Skin of body (tissue), 2 donors: ENCODE results near the gene CHCHD6. TPM values are rescaled to one million over a fixed set of nuclear protein-coding genes. Genes with fewer than 3 reads are reported as not detected.
A peak's percentile ranks its signal among the peaks of the same experiment; 100 is the strongest.

ENCODE experiments used
- DNase-seq: peaks from one replicate; lab custom pipeline; 2025; lab: John Stamatoyannopoulos, UW
- total RNA-seq: library from RNA; depleted of rRNA; stranded (reverse); fragments of >200 nt; gene quantifications from one replicate; pipeline ENCODE4 v1.2.3, GENCODE V29; 2014

CHCHD6 gene
- total RNA-seq, 1 donor from 2014 or later = 8.8 TPM

DNA sequence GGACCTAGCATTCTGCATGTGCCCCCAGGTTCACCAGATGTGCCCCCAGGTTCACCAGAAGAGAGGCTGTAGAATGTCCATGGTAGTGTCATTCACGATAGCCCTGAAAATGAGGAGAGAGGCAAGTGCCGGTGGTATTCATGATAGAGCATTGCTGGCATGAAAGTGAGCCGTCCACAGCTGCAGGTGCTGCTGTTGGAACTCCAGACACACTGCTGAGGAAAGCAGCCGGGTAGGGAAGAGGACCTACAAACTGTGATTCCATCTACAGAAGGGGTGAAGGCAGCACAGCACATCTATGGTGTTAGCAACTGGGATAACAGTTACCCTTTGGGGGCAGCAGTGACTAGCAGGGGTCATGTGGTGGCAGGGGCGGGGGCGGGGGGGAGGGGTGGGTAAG lies 153.9 kb downstream of the CHCHD6 start:
- no peak for DNase-seq

DNA sequence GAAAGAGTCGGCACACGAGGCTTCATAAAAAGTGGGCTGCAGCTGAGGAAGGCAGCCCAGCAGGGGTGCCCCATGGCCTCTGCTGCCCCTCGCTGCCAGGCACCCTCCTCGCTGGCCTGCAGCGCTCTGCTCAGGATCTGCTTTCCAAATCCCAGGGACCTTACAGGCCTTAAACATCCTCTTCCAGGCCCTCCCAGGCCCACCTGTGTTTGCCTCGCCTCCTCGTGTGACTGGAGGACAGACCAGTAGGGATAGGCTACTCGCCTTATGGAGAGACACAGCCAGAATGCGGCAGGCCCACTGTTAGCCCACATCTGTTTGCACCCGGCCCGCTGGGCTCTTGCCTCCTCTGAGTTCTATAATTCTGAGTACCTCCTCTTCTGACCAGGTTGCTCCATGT lies 154.4 kb downstream of the CHCHD6 start:
- DNase-seq = no peak

DNA sequence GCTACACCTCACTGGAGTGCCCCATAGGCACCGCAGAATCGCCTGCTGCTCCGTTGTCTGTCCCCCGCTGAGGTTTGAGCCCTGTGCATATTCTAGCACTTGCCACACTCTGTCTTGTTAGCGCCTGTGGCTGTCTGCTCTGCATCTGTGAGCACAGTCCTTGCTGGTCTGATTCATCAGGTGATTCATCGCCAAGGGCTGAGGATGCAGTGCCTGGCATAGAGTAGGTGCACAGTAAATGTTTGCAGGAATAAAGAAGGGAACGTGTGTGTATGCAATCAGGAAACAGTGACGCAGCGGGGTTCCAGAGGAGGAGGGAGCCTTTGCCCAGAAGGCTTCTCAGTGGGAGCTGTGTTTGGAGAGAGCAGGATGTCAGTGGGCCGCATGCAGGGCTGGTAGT lies 154.8 kb downstream of the CHCHD6 start:
- DNase-seq = no peak

DNA sequence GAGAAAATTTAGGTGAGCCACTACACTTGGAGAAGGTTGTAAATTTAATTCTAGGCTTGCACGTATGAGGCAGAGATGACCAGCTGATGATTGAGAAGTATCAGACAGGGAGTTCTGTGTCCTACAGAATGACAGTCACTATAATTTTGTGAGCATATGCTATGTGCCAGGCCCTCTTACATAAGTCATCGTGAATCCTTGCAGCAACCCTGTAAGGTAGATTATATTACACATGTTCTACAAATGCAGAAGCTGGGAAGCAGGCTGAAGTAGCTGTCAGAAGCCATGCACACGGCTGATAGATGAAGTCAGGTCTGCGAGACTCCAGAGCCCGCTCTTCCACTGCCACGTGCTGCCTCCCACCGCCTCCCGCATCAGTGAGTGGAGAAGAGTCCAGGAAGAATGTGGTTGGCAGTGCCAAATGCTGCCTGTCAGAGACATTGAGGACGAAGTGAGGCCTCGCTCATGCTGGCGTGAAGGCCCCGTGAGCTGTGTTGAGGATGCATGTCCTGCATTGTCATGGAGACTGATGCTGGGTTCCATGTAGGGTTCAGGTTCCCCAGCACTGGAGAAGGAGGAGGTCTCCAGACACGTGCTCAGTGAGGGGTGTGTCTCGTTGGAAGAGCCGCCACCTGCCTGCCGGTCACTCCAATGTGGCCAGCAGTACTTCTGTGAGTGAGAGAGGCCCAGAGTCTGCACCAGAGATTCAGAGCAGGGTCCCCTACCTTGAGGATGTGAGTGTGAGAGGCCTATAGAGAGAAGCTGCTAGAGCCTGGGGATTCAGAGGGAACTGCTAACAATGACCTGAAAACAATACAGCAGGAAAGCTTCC lies 155.6 kb downstream of the CHCHD6 start:
- no peak for DNase-seq

DNA sequence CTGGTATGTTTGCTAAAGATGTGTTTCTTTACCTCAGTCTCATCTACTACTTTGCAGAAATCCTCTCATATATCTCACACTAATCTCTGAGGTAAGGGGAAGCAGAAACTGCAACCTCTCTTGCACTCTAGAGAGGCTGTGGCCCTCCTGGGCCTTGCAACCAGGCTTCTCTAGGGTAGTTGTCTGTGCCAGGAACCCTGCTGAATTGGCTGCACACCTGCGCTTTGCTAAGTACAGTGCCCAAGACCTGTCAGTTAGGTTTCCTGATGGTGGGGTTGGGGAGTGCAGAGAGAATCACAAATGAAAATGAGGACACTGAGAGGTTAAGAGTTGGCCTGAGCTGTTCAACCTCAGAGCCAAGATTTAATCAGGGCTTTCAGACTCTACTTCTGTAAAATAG lies 161.7 kb downstream of the CHCHD6 start:
- no peak for DNase-seq

DNA sequence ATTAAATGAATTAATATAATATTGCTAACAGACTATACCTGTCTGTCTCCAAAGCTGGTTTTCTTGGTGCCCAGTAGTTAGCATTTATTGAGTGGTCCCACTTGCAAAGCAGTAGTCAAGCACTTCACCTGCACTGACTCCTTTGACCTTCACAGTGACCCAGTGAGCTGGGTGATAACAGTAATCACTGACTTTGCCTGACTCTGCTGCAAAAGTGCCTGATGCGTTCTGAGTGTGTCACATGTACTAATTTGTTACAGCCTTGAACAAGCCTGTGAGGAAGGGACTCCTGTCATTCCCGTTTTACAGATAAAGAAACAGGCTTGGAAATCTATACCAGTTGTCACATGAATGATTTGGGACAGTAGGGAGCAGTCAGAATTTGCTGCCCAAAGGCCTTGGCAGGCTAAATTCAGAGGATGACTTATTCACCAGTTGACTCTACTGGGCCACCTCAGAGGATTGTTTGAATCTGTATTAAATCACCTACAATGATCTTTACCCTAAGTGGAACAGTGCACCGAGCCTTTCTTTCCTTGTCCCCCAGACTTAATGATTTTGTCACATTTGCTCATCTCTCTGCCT lies 162.2 kb downstream of the CHCHD6 start:
- no peak for DNase-seq

DNA sequence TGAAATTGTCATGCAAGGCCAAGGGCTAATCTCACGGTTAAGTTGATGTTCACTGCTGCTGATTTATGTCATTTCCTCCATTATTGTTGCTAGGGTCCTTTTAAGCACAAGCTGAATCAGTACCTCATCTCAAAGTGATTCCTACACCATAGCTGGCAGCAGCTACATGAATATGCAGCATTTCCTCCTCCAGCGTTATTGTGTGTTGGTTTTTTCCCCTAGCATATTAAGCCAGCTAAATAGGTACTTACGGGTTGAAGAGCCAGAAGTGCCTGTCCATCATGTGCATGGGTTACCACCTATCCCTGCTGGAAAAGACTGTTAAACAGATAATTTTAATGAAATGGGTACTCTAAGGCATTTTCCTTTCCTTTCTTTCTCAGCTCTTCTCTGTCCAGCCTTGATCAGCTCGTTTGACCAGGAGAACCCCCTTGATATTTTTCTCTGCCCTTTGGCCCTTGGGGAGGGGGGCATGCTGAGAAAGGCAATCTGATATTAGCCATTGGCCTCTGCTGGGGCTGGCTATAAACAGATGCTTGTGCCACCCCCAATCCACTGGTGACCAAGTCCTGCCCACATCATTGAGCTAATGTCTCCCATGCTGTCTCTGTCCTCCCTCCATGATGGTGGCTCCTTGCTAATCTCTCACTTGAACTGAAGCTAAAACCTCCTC lies 163.3 kb downstream of the CHCHD6 start:
- DNase-seq = no peak

DNA sequence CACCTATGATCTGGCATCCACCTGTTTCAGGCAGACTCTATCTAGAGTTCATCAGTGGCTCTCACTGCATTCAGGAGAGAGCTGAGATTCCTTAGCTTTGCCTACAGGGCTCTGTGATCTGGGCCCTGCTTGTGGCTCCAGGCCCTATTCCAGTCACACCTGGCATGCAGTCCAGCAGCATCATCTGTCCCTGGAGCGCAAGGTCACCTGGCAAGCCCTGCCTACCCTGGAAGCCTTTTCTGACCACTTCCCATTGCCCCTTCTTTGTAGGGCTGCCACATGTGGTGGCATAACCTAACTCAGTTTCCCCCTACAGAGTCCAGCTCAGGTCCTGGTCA lies 163.8 kb downstream of the CHCHD6 start:
- no peak for DNase-seq

DNA sequence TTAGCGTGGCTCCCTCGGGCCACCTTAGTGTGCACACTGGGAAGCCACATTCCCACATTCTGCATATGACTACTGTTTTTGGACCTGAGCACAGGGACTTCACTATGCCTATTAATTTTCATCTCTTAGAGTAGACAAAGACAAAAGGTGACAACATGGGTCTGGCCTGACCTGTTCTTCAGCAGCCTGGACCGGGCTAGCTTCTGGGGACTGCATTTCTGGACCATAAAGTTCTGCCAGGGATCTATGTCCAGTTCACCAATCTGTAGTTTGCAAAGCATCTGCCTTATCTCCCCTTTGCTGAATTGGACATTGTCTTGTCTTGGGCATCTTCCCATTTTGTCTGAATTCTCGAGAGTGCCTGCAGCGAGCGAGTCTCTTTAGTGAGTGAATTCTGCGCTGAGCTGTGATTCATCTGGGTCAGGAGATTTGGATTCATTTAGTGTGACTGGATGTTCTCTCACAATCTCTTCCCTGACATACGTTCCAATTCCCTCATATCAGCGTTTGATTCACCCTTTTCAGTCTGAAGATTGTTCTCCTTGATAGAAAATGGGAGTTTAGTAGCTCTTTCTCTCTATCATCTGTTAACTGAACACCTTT lies 166.7 kb downstream of the CHCHD6 start:
- DNase-seq = no peak

DNA sequence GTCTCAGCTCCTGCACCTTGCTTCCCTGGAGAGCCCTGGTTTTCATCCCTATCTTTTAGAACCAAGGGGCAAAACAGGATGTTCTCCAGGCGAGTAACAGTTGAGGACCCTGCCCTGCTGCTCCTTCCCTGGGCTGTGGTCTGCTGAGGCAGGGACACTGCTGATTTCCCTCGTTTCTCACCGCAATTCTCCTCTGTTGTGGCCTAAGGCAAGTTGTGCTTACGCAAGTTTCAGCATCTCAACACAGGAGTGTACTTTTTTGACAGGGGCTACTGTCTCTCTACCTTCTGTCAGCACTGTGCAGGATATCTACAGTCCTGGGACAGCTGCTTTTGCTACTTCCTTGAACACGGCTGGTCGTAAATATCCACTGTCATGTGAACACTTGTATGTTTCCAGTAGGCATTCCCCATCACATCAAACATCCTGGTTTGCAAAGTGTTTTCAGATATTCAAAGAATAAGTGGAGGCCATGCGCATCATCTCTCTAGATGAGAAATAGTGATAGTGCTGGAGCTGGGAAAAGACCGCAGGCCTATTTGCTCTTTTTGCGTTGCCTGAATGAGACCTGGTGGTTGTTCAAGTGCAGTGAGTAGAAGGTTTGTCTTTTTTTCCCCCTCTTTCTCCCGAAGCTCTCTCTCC lies 168.8 kb downstream of the CHCHD6 start:
- DNase-seq = no peak

DNA sequence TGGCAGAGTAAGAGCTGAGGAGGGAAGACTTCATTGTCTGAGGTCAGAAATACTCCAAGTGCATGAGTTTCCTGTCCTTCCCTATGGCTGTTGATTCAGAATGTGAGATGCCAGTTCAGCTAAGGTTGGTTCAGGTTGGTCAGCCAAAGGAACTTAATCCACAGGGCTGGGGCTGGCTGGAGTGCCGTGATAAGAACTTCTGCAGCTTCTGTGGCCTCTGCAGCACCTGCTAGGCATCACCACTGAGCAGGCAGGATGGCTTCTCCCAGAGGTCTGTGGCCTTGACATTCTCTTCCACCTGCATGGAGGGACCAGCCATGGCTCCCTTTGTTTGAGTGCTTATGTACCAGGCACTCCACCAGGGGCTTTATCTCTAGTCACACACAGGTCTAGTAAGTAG lies 169.4 kb downstream of the CHCHD6 start:
- DNase-seq = no peak

DNA sequence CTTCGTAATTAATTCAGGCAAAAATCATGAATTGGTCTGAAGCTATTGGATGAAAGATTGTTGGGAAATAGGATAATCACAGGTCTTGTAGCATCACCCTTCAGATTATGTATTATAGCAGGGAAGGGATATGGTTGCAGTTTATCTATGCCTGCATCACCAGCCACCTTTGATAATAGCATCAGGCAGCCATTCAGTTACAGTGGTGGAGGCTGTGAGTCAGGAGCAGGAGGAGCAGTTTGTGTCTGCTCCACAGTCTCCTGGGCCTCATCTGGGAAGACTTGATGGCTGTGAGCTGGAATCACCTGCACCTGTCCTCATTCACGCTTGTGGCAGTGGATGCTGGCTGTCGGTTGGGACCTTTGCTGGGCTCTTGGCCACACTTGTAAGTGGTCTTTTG lies 174.6 kb downstream of the CHCHD6 start:
- DNase-seq = no peak

DNA sequence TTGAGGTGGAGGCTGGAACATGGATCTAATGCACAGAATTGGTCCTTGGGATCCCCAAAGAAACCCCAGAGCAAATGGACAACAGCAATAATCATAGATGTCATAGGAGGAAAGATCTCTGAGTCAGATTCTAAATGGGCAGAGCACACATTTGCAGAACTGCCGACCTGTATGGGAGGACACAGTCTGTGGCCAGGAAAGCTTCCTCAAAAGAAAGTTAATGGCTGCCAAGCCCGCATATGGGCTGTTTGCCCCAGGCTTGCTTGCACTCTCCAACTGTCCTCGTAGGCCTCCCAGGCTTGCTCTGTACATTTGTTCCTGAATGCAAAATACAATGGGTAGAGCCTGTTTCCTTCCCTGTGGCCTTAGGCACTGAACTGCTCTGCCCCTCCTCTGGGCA lies 176.9 kb downstream of the CHCHD6 start:
- no peak for DNase-seq

DNA sequence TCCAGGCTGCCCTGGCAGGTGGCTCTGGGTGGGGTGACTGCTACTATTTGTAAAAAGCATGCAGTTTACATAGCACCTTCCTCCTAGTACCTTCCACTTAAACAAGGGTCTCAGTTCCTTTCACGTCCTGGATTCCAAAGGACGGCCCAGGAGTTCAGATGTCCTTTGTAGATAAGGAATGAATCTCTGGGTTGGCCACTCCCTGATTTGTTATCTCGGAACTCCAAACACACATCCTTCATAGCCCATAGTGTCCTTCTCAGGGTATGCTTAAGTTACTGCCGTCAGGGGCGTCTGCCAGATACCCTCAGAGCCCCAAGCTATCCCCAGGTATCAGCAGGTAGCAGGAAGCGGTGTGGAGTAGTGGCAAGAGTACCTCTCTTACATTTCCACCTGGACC lies 177.8 kb downstream of the CHCHD6 start:
- no peak for DNase-seq

DNA sequence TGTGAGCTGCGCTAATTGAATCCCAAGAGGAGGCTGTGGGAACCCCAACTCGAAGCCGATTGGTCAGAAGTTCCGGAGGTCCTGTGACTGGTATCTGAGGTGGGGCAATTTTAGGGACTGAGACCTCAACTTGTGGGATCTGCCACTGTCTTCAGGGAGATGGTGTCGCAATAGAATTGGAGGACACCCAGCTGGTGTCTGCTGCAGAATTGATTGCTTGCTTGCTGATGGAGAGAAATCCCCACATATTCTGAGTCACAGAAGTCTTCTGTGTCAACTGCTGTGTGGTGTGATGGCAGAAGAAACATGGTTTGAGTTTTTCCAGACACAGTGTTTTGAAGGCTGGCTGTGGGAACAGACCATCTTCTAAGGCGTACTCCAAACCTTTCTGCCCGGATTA lies 179.2 kb downstream of the CHCHD6 start:
- peak; percentile 17 for DNase-seq

DNA sequence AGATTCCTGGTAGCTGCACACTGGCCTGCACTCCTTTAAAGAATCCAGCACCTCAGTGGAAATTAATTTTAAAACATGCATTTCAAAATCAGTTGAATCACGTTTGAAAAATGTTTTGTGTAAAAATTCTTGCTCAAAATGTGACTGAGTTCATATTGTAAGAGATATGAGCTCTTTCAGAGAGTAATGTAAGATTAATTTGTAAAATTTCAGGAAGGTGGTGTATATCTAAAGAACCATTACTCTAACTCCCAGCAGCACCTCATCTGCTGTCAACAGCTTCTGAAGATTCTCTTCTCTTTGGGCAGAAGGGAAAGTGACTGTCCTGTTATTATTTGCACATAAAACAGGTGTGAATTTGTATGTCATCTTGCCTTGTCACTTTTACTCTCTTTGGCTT lies 181.4 kb downstream of the CHCHD6 start:
- DNase-seq = no peak

DNA sequence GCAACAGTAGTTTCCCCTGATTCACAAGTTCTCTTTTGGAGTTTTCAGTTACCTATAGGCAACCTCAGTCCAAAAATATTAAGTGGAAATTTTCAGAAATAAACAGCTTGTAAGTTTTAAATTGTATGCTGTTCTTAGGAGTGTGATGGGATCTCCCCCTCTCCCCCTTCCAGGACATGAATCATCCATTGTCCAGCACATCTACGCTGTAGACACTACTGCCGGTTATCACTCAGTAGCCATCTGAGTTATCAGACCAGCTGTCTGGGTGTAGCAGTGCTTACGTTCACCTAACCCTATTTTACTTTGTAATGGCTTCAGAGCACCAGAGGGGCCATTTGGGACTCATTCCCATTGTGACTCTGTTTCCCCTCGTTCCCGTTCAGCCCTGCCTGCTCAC lies 182.2 kb downstream of the CHCHD6 start:
- no peak for DNase-seq

DNA sequence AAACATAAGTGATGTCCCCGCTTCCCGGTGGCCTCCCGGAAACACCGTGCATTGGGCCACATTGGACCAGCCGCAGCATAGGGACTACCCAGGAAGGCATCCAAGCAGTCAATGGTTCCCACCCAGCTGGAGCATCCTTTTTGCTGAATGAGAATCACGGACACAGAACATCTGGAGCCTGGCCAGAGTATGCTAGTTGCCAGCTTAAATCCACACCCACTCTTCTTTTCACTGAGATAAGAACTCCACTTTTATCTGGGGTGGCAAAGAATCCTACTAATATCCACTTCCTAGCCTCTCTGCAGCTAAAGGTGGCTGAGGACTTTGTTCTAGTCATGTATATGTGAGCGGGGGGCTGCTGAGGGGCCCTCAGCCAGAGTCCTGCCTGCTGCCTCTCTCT lies 183.6 kb downstream of the CHCHD6 start:
- DNase-seq = no peak

DNA sequence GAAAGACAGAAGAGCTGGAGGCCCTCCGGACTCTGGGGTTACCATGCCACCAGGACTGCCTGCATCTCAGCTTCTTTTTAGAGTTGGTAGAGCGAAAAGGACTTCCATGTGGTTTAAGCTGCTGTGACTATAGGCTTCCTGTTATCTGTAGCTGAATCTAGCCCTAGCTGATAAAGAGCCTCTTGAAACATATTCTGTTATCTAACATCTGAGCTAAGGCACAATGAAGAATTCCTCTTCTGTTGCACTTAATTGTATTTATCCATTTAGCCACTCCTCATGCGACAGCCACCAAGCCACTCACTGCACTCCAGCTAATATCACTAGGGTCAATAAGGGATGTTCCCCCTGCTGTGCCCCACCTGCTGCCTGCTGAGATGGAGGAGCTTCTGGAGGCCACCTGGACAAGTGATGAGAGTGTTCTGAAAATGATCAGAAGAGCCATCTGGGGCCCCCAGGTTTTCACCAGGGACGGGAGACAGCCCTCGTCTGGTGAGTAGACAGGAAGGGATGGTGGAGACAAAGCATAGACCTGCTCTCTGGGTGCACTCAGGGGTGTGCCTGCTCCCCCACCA lies 184.2 kb downstream of the CHCHD6 start:
- DNase-seq = no peak

DNA sequence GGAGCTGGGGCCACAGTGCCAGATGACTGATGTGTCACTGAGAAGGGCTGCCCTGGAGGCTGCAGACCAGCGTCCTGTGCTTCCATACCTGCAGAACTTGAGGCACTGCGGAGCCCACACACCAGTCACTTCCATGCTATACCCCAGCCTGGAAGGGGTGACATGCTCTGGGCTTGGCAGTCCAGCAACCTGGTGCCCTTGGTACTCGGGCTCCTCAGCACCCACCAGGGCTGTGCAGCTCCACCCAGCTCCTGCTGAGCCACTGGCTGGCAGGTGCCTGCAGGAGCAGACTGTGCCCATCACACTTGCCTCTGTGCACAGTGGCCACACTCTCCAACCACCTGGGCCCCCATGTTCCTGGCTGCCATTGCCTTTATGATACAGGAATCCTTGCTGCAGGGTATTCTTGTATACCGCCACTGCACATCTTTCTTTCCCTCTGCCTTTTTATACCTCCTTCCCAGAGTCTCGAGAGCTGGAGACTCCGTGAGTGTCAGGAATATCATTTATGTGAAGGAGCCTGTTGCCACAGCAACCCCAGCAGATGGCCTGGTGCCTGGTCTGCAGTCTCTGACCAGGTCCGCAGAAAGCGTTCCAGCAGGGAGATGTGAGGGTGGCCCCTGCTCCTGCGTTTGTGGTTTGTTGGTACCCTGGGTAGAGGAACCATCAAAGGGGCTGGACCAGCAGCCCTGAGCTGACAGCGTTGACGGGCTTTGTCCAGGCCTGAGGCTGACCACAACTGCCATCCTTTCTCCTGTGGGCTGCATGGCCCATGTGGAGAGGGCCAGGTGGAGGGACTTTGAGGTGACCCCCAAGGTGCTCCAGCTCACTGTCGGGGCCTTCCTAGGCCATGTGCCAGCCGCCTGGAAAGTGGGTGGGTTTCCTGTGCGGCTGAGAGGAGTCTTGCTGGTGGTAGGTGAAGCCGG lies 185.5 kb downstream of the CHCHD6 start:
- no peak for DNase-seq

DNA sequence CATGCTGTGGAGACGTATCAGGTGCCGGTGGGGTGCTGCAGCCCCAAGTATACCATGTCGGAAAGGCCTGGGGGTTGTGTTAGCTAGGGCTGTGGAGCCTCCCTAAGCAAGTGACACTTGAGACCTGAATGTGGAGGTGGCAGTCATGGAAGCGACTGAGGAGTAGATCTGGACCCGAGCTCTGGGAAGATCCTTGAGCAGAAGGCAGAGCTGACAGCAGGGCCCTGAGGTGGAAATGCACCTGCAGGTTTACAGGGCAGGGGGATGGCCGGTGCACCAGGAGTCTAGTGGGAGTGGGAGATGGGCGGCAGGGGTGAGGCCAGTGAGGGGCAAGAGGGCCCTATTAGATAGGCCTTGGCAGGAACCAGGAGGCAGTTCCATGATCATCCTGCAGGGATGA lies 187.1 kb downstream of the CHCHD6 start:
- DNase-seq = no peak
